Neural progenitor cell (in vitro differentiated cells): Measurements from ENCODE around the gene CRY1.

Experiments
- CTCF ChIP-seq: fragments of 200-600 bp; sonication (generic); IDR thresholded peaks from 2 replicates; pipeline ENCODE4 v1.5.1; 2017; ENCODE audit warnings: antibody characterized with exemption, mild to moderate bottlenecking
- EZH2 ChIP-seq: fragments of 200-600 bp; sonication (generic); IDR thresholded peaks from 2 replicates; pipeline ENCODE4 v1.6.1; 2017; ENCODE audit warnings: antibody characterized with exemption, mild to moderate bottlenecking, moderate library complexity
- EZH2phosphoT487 ChIP-seq: fragments of 200-600 bp; sonication (generic); IDR thresholded peaks from 2 replicates; pipeline ENCODE4 v1.6.1; 2017; ENCODE audit warnings: antibody characterized with exemption

GRCh38 chr12:107066691-107067090 is 26.7 kb downstream of the CRY1 start:
- TF ChIP-seq CTCF (no peak), EZH2 (no peak), EZH2phosphoT487 (no peak)
